HG03064 (cell line): Measurements from ENCODE around the gene LCN1.
A peak's percentile ranks its signal among the peaks of the same experiment; 100 is the strongest.

Source experiments
- ATAC-seq: cut with Tn5 transposase; IDR thresholded peaks from one replicate; pipeline ENCODE4 v1.9.1; 2021; ENCODE audit warnings: low read depth; ENCODE audit not compliant: unreplicated experiment

The LCN1 gene

GRCh38 chr9:135488013-135488330 lies 33.3 kb upstream of the LCN1 start:
- ATAC-seq: no peak

- no peak for ATAC-seq
Measured at GRCh38 chr9:135488527-135488926, 32.7 kb upstream of the LCN1 start.

- ATAC-seq: no peak
Measured at GRCh38 chr9:135489188-135489906, 31.9 kb upstream of the LCN1 start.

GRCh38 chr9:135490166-135490870 lies 30.9 kb upstream of the LCN1 start:
- no peak for ATAC-seq

- ATAC-seq: no peak
Measured at GRCh38 chr9:135490980-135491464, 30.2 kb upstream of the LCN1 start.

- no peak for ATAC-seq
Measured at GRCh38 chr9:135491764-135492163, 29.5 kb upstream of the LCN1 start.

GRCh38 chr9:135492886-135493669 lies 28.2 kb upstream of the LCN1 start:
- ATAC-seq: no peak

- ATAC-seq: no peak
Measured at GRCh38 chr9:135494791-135495559, 26.3 kb upstream of the LCN1 start.

GRCh38 chr9:135498381-135499126 lies 22.7 kb upstream of the LCN1 start:
- no peak for ATAC-seq

GRCh38 chr9:135499326-135500070 lies 21.7 kb upstream of the LCN1 start:
- ATAC-seq: no peak

GRCh38 chr9:135500071-135500524 lies 21.1 kb upstream of the LCN1 start:
- no peak for ATAC-seq

GRCh38 chr9:135500525-135501260 lies 20.5 kb upstream of the LCN1 start, which contains the start of gene MRPS2:
Gene MRPS2 (plus strand): TSS chr9:135500682. CDS start chr9:135500711, 29 bp downstream.
- ATAC-seq: peak; percentile 76

GRCh38 chr9:135501261-135502167 lies 19.7 kb upstream of the LCN1 start:
- no peak for ATAC-seq

- ATAC-seq: no peak
Measured at GRCh38 chr9:135502168-135502872, 18.9 kb upstream of the LCN1 start.

GRCh38 chr9:135502873-135503321 lies 18.3 kb upstream of the LCN1 start:
- no peak for ATAC-seq

GRCh38 chr9:135503371-135504261 lies 17.6 kb upstream of the LCN1 start:
- ATAC-seq: no peak
